MCF 10A (cell line): ENCODE measurements around the gene PFN1. TPM values are rescaled to one million over a fixed set of nuclear protein-coding genes. Genes with fewer than 3 reads are reported as not detected.

Experiments
- BruUV-seq: library from RNA; stranded (reverse); fragments of 400-500 nt; replicated peaks from 2 replicates; lab custom pipeline; 2021; lab: Mats Ljungman, UMichigan
- CTCF ChIA-PET: fragments of 300-600 bp; sonication (Branson Sonifier 250); formaldehyde crosslinking; extraction: SDS; loops from one replicate; lab custom pipeline; 2021; ENCODE audit warnings: antibody characterized with exemption, inconsistent platforms; lab: Yijun Ruan, JAX
- POLR2A ChIA-PET: fragments of 300-600, 350-650 bp; sonication (Branson Sonifier 250); formaldehyde crosslinking; extraction: SDS; loops from one replicate; lab custom pipeline; 2020; ENCODE audit warnings: antibody characterized with exemption, inconsistent platforms; lab: Yijun Ruan, JAX
- DNase-seq: peaks from one replicate; pipeline ENCODE4 v3.0.0-alpha.2; 2018; ENCODE audit not compliant: unreplicated experiment
- H3K27ac Mint-ChIP-seq: one replicate; pipeline ENCODE4 v1.8.0; 2022; ENCODE audit warnings: mild to moderate bottlenecking, low read depth, mixed read lengths; ENCODE audit not compliant: unreplicated experiment
- H3K27me3 Mint-ChIP-seq: one replicate; pipeline ENCODE4 v1.8.0; 2022; ENCODE audit warnings: mixed read lengths; ENCODE audit not compliant: insufficient read depth, unreplicated experiment
- H3K36me3 Mint-ChIP-seq: one replicate; pipeline ENCODE4 v1.8.0; 2022; ENCODE audit warnings: mild to moderate bottlenecking, moderate library complexity, mixed read lengths; ENCODE audit not compliant: insufficient read depth, unreplicated experiment
- H3K4me1 Mint-ChIP-seq: one replicate; pipeline ENCODE4 v1.8.0; 2022; ENCODE audit warnings: mixed read lengths; ENCODE audit not compliant: insufficient read depth, unreplicated experiment
- H3K4me3 Mint-ChIP-seq: one replicate; pipeline ENCODE4 v1.8.0; 2022; ENCODE audit warnings: mild to moderate bottlenecking, moderate library complexity, mixed read lengths; ENCODE audit not compliant: unreplicated experiment
- H3K9me3 Mint-ChIP-seq: one replicate; pipeline ENCODE4 v1.8.0; 2022; ENCODE audit warnings: mixed read lengths; ENCODE audit not compliant: unreplicated experiment
- CTCF ChIP-seq: fragments of 200-600 bp; IDR thresholded peaks from one replicate; pipeline ENCODE4 v1.8.0; 2022; ENCODE audit warnings: antibody characterized with exemption, mild to moderate bottlenecking; ENCODE audit not compliant: unreplicated experiment
- intact Hi-C: fragments of 100-400 bp; cut with micrococcal nuclease; formaldehyde crosslinking; loops from 2 replicates; pipeline ENCODE4 v1.14.1; 2022
- total RNA-seq: library from RNA; stranded (reverse); gene quantifications from 2 replicates; pipeline ENCODE4 v1.2.3, GENCODE V29; 2022

The PFN1 gene
- total RNA-seq, 1 experiment from 2014 or later, result 1,106 TPM

GRCh38 chr17:4987767-4988567 is 39.6 kb upstream of the PFN1 start:
- Mint-ChIP-seq H3K4me3 (peak overlapping the region; percentile 87), H3K27ac (peak overlapping the region; percentile 84), H3K9me3 (no peaks in the 10 kb centered on the region), H3K4me1 (peaks cover 28% of the 10 kb centered on the region), H3K36me3 (peaks cover 20% of the 10 kb centered on the region), H3K27me3 (no peaks in the 10 kb centered on the region)
- intact Hi-C loops, result loop anchor here (1.0 kb wide), 1 partner anchor 79 kb away; no protein-coding TSS in a partner anchor
- ChIA-PET CTCF (interaction anchor here (0.5 to 1.7 kb wide), 12 partner anchors 9 to 800 kb away, joined by 3 to 6 read pairs (median 3); partner anchors contain the start of genes INCA1 and KIF1C), POLR2A (interaction anchor here (0.7 to 5.6 kb wide), 12 partner anchors 9 to 197 kb away, joined by 3 to 81 read pairs (median 6); partner anchors contain the start of genes CHRNE, INCA1, KIF1C and PFN1)
- no peak for TF ChIP-seq CTCF
- BruUV-seq, result TSS peak; percentile 37
- DNase-seq, result no peak

GRCh38 chr17:4986951-4987766 is 38.8 kb upstream of the PFN1 start, which contains the start of gene CAMTA2:
Gene CAMTA2, minus strand, starts transcription at chr17:4987675. Its CDS starts 1,453 bp downstream, at chr17:4986222.
- POLR2A ChIA-PET, result interaction anchor here (0.9 to 5.6 kb wide), 14 partner anchors 8 to 197 kb away, joined by 3 to 81 read pairs (median 6); partner anchors contain the start of genes INCA1, KIF1C, PFN1 and PLD2
- peak; percentile 67 for DNase-seq
- Mint-ChIP-seq H3K9me3 (no peaks in the 10 kb centered on the region), H3K27me3 (no peaks in the 10 kb centered on the region), H3K36me3 (peaks cover 28% of the 10 kb centered on the region), H3K4me3 (peak within 1 kb of the TSS; percentile 87), H3K4me1 (peaks cover 28% of the 10 kb centered on the region), H3K27ac (peak within 1 kb of the TSS; percentile 84)
- intact Hi-C loops, result loop anchor here (1.0 kb wide), 1 partner anchor 78 kb away; no protein-coding TSS in a partner anchor
- CTCF ChIA-PET, result interaction anchor here (0.6 to 1.7 kb wide), 15 partner anchors 8 to 466 kb away, joined by 3 to 10 read pairs (median 3); partner anchors contain the start of genes KIF1C and SPAG7
- TF ChIP-seq CTCF, result peak; percentile 60
- BruUV-seq, result no TSS peak

- intact Hi-C loops, result no loop called here
- Mint-ChIP-seq H3K27me3 (no peaks in the 10 kb centered on the region), H3K27ac (peak overlapping the region; percentile 84), H3K36me3 (peaks cover 25% of the 10 kb centered on the region), H3K4me1 (peaks cover 28% of the 10 kb centered on the region), H3K9me3 (no peaks in the 10 kb centered on the region), H3K4me3 (peak overlapping the region; percentile 87)
- TF ChIP-seq CTCF, result no peak
- ChIA-PET CTCF (interaction anchor here (0.8 to 1.7 kb wide), 7 partner anchors 12 to 196 kb away, joined by 3 to 10 read pairs (median 4); partner anchors contain the start of genes KIF1C and SPAG7), POLR2A (interaction anchor here (0.9 to 5.6 kb wide), 12 partner anchors 8 to 179 kb away, joined by 3 to 81 read pairs (median 6); partner anchors contain the start of genes INCA1, KIF1C, PFN1 and PLD2)
- BruUV-seq, result no TSS peak
- DNase-seq, result peak; percentile 39
Measured at GRCh38 chr17:4986403-4986802, 38.1 kb upstream of the PFN1 start.
